Fibroblast of the aortic adventitia (primary cell): Measurements from ENCODE around the gene PEAK1. TPM values are rescaled to one million over a fixed set of nuclear protein-coding genes. Genes with fewer than 3 reads are reported as not detected.
A peak's percentile ranks its signal among the peaks of the same experiment; 100 is the strongest.

Experiments
- DNase-seq: peaks from one replicate; pipeline ENCODE4 v3.0.0-alpha.2; 2010; ENCODE audit warnings: low read depth
- H3K4me3 ChIP-seq: 2 replicates; pipeline ENCODE4 v1.5.1; 2011; ENCODE audit warnings: low read depth, mild to moderate bottlenecking, control low read depth, low read length, moderate library complexity
- CTCF ChIP-seq: IDR thresholded peaks from 2 replicates; pipeline ENCODE4 v1.5.1; 2011; ENCODE audit warnings: mild to moderate bottlenecking, low read length, control low read depth, inconsistent platforms; ENCODE audit not compliant: insufficient read depth
- total RNA-seq: library from RNA; depleted of rRNA; stranded (reverse); fragments of >200 nt; gene quantifications from 2 replicates; pipeline ENCODE4 v1.2.3, GENCODE V29; 2012; ENCODE audit warnings: low replicate concordance

PEAK1 gene
- total RNA-seq, 1 donor: 98.2 TPM

DNA sequence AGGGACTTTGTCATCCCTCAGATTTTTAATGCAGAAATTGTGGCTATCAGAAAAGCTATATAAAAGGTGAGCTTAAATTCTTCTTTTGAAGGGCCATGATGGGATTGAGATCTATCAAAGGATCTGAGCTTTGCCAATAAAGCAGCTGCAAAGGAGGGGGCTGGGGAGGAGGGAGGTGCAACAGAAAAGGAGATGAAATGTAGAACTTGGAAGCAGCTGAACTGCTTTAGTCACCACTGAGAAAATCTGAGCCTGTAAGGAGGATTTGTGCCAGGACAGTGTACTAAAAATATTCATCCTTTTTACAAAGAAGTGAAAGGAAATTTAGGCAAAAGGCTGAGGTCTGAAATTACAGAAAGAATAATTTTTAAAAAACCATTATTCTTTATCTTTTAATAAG is 359.4 kb downstream of the PEAK1 start:
- no peak for TF ChIP-seq CTCF
- DNase-seq: peak; percentile 70

DNA sequence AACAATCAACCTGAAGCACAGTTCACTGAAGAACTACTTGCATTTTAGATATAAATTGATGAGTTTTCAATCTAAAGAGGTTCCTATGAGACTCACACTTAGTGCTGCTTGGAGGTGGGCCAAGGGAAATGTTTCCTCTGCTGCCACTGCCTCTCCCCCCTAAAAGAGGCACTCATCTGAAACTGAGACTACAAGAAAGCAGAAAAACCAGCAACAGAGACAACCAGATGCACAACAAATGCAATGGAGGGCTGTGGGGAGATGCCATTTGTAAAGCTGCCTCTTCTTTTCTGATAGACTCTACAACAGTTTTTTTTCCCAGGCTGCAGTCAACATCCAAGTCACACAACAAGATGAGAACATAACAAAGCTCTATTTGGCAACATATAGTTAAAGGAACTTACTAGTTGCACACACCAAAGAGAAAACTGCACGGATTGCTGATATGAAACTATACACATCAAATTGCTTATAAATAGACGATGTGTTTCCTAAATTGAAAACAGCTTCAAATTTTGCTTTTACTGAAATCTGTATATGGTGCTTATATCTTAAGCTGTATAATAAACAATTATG is 360.0 kb downstream of the PEAK1 start:
- no peak for DNase-seq
- no peak for TF ChIP-seq CTCF
- no peak overlapping the region for H3K4me3 ChIP-seq

More for the DNA sequence above, 359.4 kb downstream of the PEAK1 start:
- no peak overlapping the region for H3K4me3 ChIP-seq

- DNase-seq: no peak
- TF ChIP-seq CTCF: no peak
- no peak overlapping the region for H3K4me3 ChIP-seq
Measured at GRCh38 chr15:77058468-77058867, 361.4 kb downstream of the PEAK1 start.

DNA sequence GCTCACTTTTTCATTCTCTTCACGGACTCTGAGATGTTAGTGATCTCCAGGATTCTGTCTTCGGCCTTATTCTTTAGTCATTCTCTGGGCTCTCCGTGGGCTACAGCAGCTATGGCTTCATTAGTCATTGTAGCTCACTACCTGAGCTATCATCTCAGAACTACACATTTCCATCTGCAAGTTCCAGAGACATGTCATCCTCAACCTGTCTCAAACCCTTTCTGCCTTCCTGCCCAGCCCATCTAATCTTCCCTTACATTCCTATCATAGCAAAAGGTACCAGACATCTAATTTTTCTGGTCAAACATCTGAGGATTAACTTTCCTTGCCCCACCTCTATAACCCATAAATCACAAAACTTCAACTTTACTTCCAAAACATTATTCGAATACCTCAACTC is 362.2 kb downstream of the PEAK1 start:
- no peak for TF ChIP-seq CTCF
- H3K4me3 ChIP-seq: no peak overlapping the region
- no peak for DNase-seq

- H3K4me3 ChIP-seq: no peak overlapping the region
- DNase-seq: peak; percentile 51
- TF ChIP-seq CTCF: no peak
Measured at GRCh38 chr15:77057072-77057471, 362.8 kb downstream of the PEAK1 start.

- no peak for TF ChIP-seq CTCF
- no peak overlapping the region for H3K4me3 ChIP-seq
Measured at GRCh38 chr15:77053709-77054108, 366.2 kb downstream of the PEAK1 start.

GRCh38 chr15:77052556-77052955 is 367.3 kb downstream of the PEAK1 start:
- no peak overlapping the region for H3K4me3 ChIP-seq
- no peak for TF ChIP-seq CTCF
- DNase-seq: no peak

More at GRCh38 chr15:77053709-77054108, 366.2 kb downstream of the PEAK1 start:
- no peak for DNase-seq
